Skeletal muscle tissue (tissue), 4 donors: ENCODE measurements around the gene HLA-DPA1. TPM values are rescaled to one million over a fixed set of nuclear protein-coding genes. Genes with fewer than 3 reads are reported as not detected.
"Not testable (repeated sequence)": the region's sequence is repeated elsewhere in the genome, so short reads cannot be mapped to it uniquely, and the experiment has no call there.

Experiments
- H3K27ac ChIP-seq: one replicate; pipeline ENCODE4 v1.7.0; 2013; ENCODE audit warnings: mild to moderate bottlenecking, low read depth, low read length, inconsistent platforms
- H3K27me3 ChIP-seq, 3 donors: one replicate each; pipeline ENCODE4 v1.7.0; 2013; ENCODE audit warnings: low read length in 3 of 3; ENCODE audit not compliant: control insufficient read depth in 3 of 3, insufficient read depth in 3 of 3
- H3K36me3 ChIP-seq, 3 donors: one replicate each; pipeline ENCODE4 v1.7.0; 2013; ENCODE audit warnings: low read length in 3 of 3; ENCODE audit not compliant: control insufficient read depth in 3 of 3, insufficient read depth in 3 of 3
- H3K4me1 ChIP-seq, 3 donors: one replicate each; pipeline ENCODE4 v1.7.0; 2013; ENCODE audit warnings: low read length in 3 of 3, mild to moderate bottlenecking in 3 of 3; ENCODE audit not compliant: control insufficient read depth in 3 of 3, insufficient read depth in 3 of 3
- H3K4me3 ChIP-seq, 3 donors: one replicate each; pipeline ENCODE4 v1.7.0; 2013; ENCODE audit warnings: low read length in 3 of 3
- H3K9ac ChIP-seq, 3 donors: one replicate each; pipeline ENCODE4 v1.7.0; 2013; ENCODE audit warnings: low read length in 3 of 3, mild to moderate bottlenecking in 3 of 3, moderate library complexity in 2 of 3, low read depth in 1 of 3
- H3K9me3 ChIP-seq, 3 donors: one replicate each; pipeline ENCODE4 v1.7.0; 2013; ENCODE audit warnings: low read length in 3 of 3; ENCODE audit not compliant: control insufficient read depth in 3 of 3
- total RNA-seq: library from RNA; depleted of rRNA; stranded (reverse); fragments of >200 nt; gene quantifications from one replicate; pipeline ENCODE4 v1.2.3, GENCODE V29; 2014
- donor health status: Osteomylitis.

The HLA-DPA1 gene
- total RNA-seq, 1 donor from 2014 or later = 14.6 TPM

- no peaks in the 10 kb centered on the region for H3K4me1 ChIP-seq
Observed at GRCh38 chr6:33108307-33108706, 34.9 kb upstream of the HLA-DPA1 start.

GRCh38 chr6:33107641-33108040 lies 34.2 kb upstream of the HLA-DPA1 start:
- H3K4me3 ChIP-seq = no peak overlapping the region
- peaks cover 17 to 24% (median 21%) of the 10 kb centered on the region in 3 donors for H3K27me3 ChIP-seq
- no peaks in the 10 kb centered on the region for H3K36me3 ChIP-seq
- no peak overlapping the region for H3K27ac ChIP-seq
- no peak overlapping the region for H3K9ac ChIP-seq
- H3K9me3 ChIP-seq = no peaks in the 10 kb centered on the region
- H3K4me1 ChIP-seq = no peaks in the 10 kb centered on the region

More at GRCh38 chr6:33108307-33108706, 34.9 kb upstream of the HLA-DPA1 start:
- H3K36me3 ChIP-seq = no peaks in the 10 kb centered on the region
- peaks cover 17 to 30% (median 27%) of the 10 kb centered on the region in 3 donors for H3K27me3 ChIP-seq
- no peak overlapping the region for H3K4me3 ChIP-seq
- no peak overlapping the region for H3K27ac ChIP-seq
- H3K9me3 ChIP-seq = no peaks in the 10 kb centered on the region
- H3K9ac ChIP-seq = no peak overlapping the region

- Histone ChIP-seq H3K27me3 (peaks cover 17 to 22% (median 19%) of the 10 kb centered on the region in 3 donors), H3K9me3 (no peaks in the 10 kb centered on the region), H3K4me1 (no peaks in the 10 kb centered on the region), H3K4me3 (no peak overlapping the region), H3K27ac (no peak overlapping the region), H3K9ac (no peak overlapping the region), H3K36me3 (no peaks in the 10 kb centered on the region)
Observed at GRCh38 chr6:33105916-33106871, 32.7 kb upstream of the HLA-DPA1 start.

- Histone ChIP-seq H3K9ac (no peak overlapping the region), H3K36me3 (no peaks in the 10 kb centered on the region), H3K4me1 (no peaks in the 10 kb centered on the region), H3K27me3 (peaks cover 17 to 22% (median 19%) of the 10 kb centered on the region in 3 donors), H3K4me3 (no peak overlapping the region), H3K27ac (no peak overlapping the region), H3K9me3 (no peaks in the 10 kb centered on the region)
Observed at GRCh38 chr6:33105386-33105785, 31.9 kb upstream of the HLA-DPA1 start.

GRCh38 chr6:33104887-33105286 lies 31.4 kb upstream of the HLA-DPA1 start:
- no peaks in the 10 kb centered on the region for H3K36me3 ChIP-seq
- H3K4me3 ChIP-seq = no peak overlapping the region
- H3K9ac ChIP-seq = no peak overlapping the region
- H3K4me1 ChIP-seq = no peaks in the 10 kb centered on the region
- H3K27me3 ChIP-seq = peaks cover 16 to 22% (median 17%) of the 10 kb centered on the region in 3 donors
- H3K9me3 ChIP-seq = no peaks in the 10 kb centered on the region
- no peak overlapping the region for H3K27ac ChIP-seq

GRCh38 chr6:33103776-33104175 lies 30.3 kb upstream of the HLA-DPA1 start:
- Histone ChIP-seq H3K4me1 (no peaks in the 10 kb centered on the region), H3K9ac (no peak overlapping the region), H3K36me3 (no peaks in the 10 kb centered on the region), H3K4me3 (no peak overlapping the region), H3K27ac (no peak overlapping the region), H3K27me3 (peaks cover 12 to 22% (median 16%) of the 10 kb centered on the region in 3 donors), H3K9me3 (no peaks in the 10 kb centered on the region)

- not testable (repeated sequence) for H3K27ac ChIP-seq, H3K4me3 ChIP-seq, H3K36me3 ChIP-seq, H3K9me3 ChIP-seq, H3K4me1 ChIP-seq, H3K9ac ChIP-seq
- H3K27me3 ChIP-seq = peaks cover 8 to 13% (median 13%) of the 10 kb centered on the region in 3 donors
Observed at GRCh38 chr6:33101121-33101737, 27.8 kb upstream of the HLA-DPA1 start.

- no peaks in the 10 kb centered on the region for H3K9me3 ChIP-seq
- no peak overlapping the region for H3K4me3 ChIP-seq
- no peak overlapping the region for H3K9ac ChIP-seq
- H3K4me1 ChIP-seq = no peaks in the 10 kb centered on the region
- no peak overlapping the region for H3K27ac ChIP-seq
- peaks cover 0 to 8% (median 5%) of the 10 kb centered on the region in 3 donors for H3K27me3 ChIP-seq
- H3K36me3 ChIP-seq = no peaks in the 10 kb centered on the region
Observed at GRCh38 chr6:33095681-33096080, 22.2 kb upstream of the HLA-DPA1 start.

GRCh38 chr6:33093855-33094254 lies 20.4 kb upstream of the HLA-DPA1 start:
- Histone ChIP-seq H3K4me3 (no peak overlapping the region), H3K9ac (no peak overlapping the region), H3K27ac (no peak overlapping the region), H3K27me3 (peaks cover 0 to 8% (median 5%) of the 10 kb centered on the region in 3 donors), H3K9me3 (no peaks in the 10 kb centered on the region), H3K4me1 (no peaks in the 10 kb centered on the region), H3K36me3 (no peaks in the 10 kb centered on the region)

GRCh38 chr6:33092385-33092784 lies 18.9 kb upstream of the HLA-DPA1 start:
- H3K4me3 ChIP-seq = no peak overlapping the region
- H3K36me3 ChIP-seq = no peaks in the 10 kb centered on the region
- H3K27ac ChIP-seq = no peak overlapping the region
- H3K9ac ChIP-seq = no peak overlapping the region
- H3K9me3 ChIP-seq = no peaks in the 10 kb centered on the region
- peaks cover 0 to 8% (median 5%) of the 10 kb centered on the region in 3 donors for H3K27me3 ChIP-seq
- H3K4me1 ChIP-seq = no peaks in the 10 kb centered on the region
